ENCODE measurements around the gene MBNL1.
"Not testable (repeated sequence)": the region's sequence is repeated elsewhere in the genome, so short reads cannot be mapped to it uniquely, and the experiment has no call there.

The MBNL1 gene

GRCh38 chr3:152355744-152356665, 87.3 kb downstream of the MBNL1 start:
- no peak for DNase-seq

- no peak for DNase-seq
Measured at GRCh38 chr3:152356870-152357276, 88.1 kb downstream of the MBNL1 start.

GRCh38 chr3:152357587-152357986, 88.9 kb downstream of the MBNL1 start:
- DNase-seq = no peak

GRCh38 chr3:152359385-152360248, 90.9 kb downstream of the MBNL1 start:
- DNase-seq = no peak

- no peak for DNase-seq
Measured at GRCh38 chr3:152360302-152360701, 91.6 kb downstream of the MBNL1 start.

GRCh38 chr3:152360966-152361365, 92.2 kb downstream of the MBNL1 start:
- no peak for DNase-seq

- no peak for DNase-seq
Measured at GRCh38 chr3:152362086-152362485, 93.4 kb downstream of the MBNL1 start.

- DNase-seq = no peak
Measured at GRCh38 chr3:152364237-152364636, 95.5 kb downstream of the MBNL1 start.

GRCh38 chr3:152365126-152365525, 96.4 kb downstream of the MBNL1 start:
- DNase-seq = no peak

- no peak for DNase-seq
Measured at GRCh38 chr3:152365766-152366593, 97.3 kb downstream of the MBNL1 start.

GRCh38 chr3:152367192-152367591, 98.5 kb downstream of the MBNL1 start:
- DNase-seq = not testable (repeated sequence)

- DNase-seq = not testable (repeated sequence)
Measured at GRCh38 chr3:152372633-152373032, 103.9 kb downstream of the MBNL1 start.

GRCh38 chr3:152373379-152373778, 104.7 kb downstream of the MBNL1 start:
- no peak for DNase-seq

GRCh38 chr3:152374262-152374990, 105.7 kb downstream of the MBNL1 start:
- DNase-seq = no peak

- DNase-seq = no peak
Measured at GRCh38 chr3:152375546-152375945, 106.8 kb downstream of the MBNL1 start.

GRCh38 chr3:152376351-152377183, 107.8 kb downstream of the MBNL1 start:
- no peak for DNase-seq

- no peak for DNase-seq
Measured at GRCh38 chr3:152377184-152377570, 108.4 kb downstream of the MBNL1 start.

- DNase-seq = no peak
Measured at GRCh38 chr3:152379415-152380042, 110.8 kb downstream of the MBNL1 start.

GRCh38 chr3:152380043-152380442, 111.3 kb downstream of the MBNL1 start:
- no peak for DNase-seq

GRCh38 chr3:152381881-152382295, 113.2 kb downstream of the MBNL1 start:
- DNase-seq = no peak

Measured in activated CD8-positive, alpha-beta memory T cell treated with anti-CD3 and anti-CD28 coated beads for 24 hours (primary cell).